ENCODE data around the gene EML6.

Gene EML6

DNA sequence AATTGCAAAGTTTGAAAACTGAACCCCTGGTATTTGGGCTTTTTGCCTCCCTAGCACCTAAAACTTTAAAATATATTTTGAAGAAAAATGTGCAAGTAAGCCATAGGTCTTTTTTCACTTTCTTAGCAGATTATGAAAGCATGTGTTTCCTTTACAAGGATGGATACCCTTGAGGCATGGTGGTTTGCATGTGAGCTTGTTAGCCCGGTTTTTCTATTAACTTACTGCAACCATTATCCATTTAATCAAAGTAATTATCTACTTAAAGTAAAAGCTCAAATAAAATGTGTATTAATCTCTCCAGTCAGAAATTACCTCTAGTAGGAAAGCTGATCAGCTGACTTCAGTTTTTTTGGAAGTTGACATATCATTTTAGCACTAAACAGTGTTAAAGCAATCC lies 140.6 kb downstream of the EML6 start:
- TF ChIP-seq FOXP2 (optimal IDR thresholded peaks at IDR 0.05; ENCODE audit: borderline replicate concordance, extremely low read depth, extremely low read length, insufficient read depth) (no peak), POLR2AphosphoS5 (IDR thresholded peaks at IDR 0.05; ENCODE audit: low read depth, low read length) (no peak)

DNA sequence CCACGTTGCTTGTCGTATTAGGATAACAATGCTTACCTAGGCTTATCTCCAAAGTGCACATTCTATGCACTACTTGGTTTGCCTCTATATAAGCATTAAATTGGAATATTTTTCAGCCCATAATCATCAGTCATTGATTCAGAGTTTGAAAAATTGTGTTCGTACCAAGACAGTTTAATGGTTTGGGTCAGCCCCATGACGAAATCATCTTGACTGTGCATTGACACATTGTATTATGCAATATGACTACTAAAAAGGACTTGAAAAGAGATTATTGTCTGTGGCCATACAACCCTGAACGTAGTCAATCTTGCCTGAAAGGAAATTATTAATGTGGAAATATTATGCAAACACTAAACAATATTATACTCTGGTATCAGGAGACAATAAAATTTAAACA lies 141.3 kb downstream of the EML6 start:
- TF ChIP-seq FOXP2 (optimal IDR thresholded peaks at IDR 0.05; ENCODE audit: borderline replicate concordance, extremely low read depth, extremely low read length, insufficient read depth) (no peak), POLR2AphosphoS5 (IDR thresholded peaks at IDR 0.05; ENCODE audit: low read depth, low read length) (no peak), TAF1 (IDR thresholded peaks at IDR 0.05; ENCODE audit: borderline replicate concordance, insufficient read depth, low read length) (no peak), SIN3A (IDR thresholded peaks at IDR 0.05; ENCODE audit: borderline replicate concordance, insufficient read depth, low read length) (no peak)
- TF ChIP-seq, protein P1, sequence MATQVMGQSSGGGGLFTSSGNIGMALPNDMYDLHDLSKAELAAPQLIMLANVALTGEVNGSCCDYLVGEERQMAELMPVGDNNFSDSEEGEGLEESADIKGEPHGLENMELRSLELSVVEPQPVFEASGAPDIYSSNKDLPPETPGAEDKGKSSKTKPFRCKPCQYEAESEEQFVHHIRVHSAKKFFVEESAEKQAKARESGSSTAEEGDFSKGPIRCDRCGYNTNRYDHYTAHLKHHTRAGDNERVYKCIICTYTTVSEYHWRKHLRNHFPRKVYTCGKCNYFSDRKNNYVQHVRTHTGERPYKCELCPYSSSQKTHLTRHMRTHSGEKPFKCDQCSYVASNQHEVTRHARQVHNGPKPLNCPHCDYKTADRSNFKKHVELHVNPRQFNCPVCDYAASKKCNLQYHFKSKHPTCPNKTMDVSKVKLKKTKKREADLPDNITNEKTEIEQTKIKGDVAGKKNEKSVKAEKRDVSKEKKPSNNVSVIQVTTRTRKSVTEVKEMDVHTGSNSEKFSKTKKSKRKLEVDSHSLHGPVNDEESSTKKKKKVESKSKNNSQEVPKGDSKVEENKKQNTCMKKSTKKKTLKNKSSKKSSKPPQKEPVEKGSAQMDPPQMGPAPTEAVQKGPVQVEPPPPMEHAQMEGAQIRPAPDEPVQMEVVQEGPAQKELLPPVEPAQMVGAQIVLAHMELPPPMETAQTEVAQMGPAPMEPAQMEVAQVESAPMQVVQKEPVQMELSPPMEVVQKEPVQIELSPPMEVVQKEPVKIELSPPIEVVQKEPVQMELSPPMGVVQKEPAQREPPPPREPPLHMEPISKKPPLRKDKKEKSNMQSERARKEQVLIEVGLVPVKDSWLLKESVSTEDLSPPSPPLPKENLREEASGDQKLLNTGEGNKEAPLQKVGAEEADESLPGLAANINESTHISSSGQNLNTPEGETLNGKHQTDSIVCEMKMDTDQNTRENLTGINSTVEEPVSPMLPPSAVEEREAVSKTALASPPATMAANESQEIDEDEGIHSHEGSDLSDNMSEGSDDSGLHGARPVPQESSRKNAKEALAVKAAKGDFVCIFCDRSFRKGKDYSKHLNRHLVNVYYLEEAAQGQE (IDR thresholded peaks at IDR 0.05; ENCODE audit: insufficient read depth in 1 of 2, low read depth in 2 of 2, low read length in 2 of 2) = no peak

DNA sequence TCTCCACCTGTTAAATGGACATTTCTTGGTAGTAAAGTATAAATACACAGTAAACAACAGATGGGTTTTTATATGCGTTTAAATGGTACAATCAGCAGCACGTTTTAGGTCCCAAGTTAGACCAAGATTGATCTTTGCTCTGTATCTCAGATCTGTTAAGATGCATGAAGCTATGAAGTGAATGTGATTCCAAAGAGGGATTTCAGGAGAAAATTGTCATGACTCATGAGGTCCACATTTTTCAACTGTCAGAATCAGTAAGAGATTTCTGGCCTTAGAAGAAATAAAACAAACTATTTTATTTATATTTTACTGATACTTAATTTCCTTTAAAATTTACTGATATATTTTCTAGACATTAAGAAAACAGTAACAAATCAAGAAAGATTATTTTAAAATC lies 142.7 kb downstream of the EML6 start:
- TF ChIP-seq, protein P1 (IDR thresholded peaks at IDR 0.05; ENCODE audit: insufficient read depth in 1 of 2, low read depth in 2 of 2, low read length in 2 of 2) = no peak
- no peak for TF ChIP-seq POLR2AphosphoS5 (IDR thresholded peaks at IDR 0.05; ENCODE audit: low read depth, low read length)
- no peak for TF ChIP-seq SIN3A (IDR thresholded peaks at IDR 0.05; ENCODE audit: borderline replicate concordance, insufficient read depth, low read length)
- TF ChIP-seq TAF1 (IDR thresholded peaks at IDR 0.05; ENCODE audit: borderline replicate concordance, insufficient read depth, low read length) = no peak
- no peak for TF ChIP-seq FOXP2 (optimal IDR thresholded peaks at IDR 0.05; ENCODE audit: borderline replicate concordance, extremely low read depth, extremely low read length, insufficient read depth)

DNA sequence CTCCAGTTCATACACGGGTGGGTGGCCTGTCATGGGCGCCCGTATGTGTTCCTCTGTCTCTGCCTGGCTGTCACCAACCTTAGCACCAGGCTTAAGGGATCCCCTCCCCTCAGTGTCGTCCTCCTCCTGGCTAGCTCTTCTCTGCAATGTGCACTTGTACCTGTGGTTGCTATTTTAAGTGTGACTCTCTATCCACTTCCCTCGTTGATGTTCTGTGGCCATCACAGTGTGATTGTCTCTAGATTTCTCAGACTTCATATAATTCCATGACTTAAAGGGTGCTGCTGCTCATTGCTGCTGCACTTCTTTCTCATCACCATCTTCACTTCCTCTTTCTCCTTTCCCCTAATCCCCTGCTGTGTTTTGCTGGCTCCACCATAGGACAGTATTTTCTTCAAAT lies 143.4 kb downstream of the EML6 start:
- no peak for TF ChIP-seq SIN3A (IDR thresholded peaks at IDR 0.05; ENCODE audit: borderline replicate concordance, insufficient read depth, low read length)
- TF ChIP-seq, protein P1 (IDR thresholded peaks at IDR 0.05; ENCODE audit: insufficient read depth in 1 of 2, low read depth in 2 of 2, low read length in 2 of 2) = no peak
- no peak for TF ChIP-seq FOXP2 (optimal IDR thresholded peaks at IDR 0.05; ENCODE audit: borderline replicate concordance, extremely low read depth, extremely low read length, insufficient read depth)
- no peak for TF ChIP-seq TAF1 (IDR thresholded peaks at IDR 0.05; ENCODE audit: borderline replicate concordance, insufficient read depth, low read length)
- TF ChIP-seq POLR2AphosphoS5 (IDR thresholded peaks at IDR 0.05; ENCODE audit: low read depth, low read length) = no peak

DNA sequence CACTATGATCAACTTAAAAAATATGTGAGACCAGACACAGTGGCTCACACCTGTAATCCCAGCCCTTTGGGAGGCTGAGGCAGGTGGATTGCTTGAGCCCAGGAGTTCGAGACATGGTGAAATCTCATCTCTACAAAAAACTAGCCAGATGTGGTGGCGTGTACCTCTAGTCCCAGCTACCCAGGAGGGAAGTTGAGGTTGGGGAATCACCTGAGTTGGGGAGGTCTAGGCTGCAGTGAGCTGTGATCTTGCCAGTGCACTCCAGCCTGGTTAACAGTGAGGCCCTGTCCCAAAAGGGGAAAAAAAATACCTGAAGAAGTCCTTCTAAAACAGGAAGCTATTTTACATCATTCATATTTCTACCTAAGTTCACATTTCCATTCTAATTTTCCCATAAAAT lies 144.0 kb downstream of the EML6 start:
- TF ChIP-seq FOXP2 (optimal IDR thresholded peaks at IDR 0.05; ENCODE audit: borderline replicate concordance, extremely low read depth, extremely low read length, insufficient read depth) (no peak), SIN3A (IDR thresholded peaks at IDR 0.05; ENCODE audit: borderline replicate concordance, insufficient read depth, low read length) (no peak), POLR2AphosphoS5 (IDR thresholded peaks at IDR 0.05; ENCODE audit: low read depth, low read length) (no peak), TAF1 (IDR thresholded peaks at IDR 0.05; ENCODE audit: borderline replicate concordance, insufficient read depth, low read length) (no peak)
- TF ChIP-seq, protein P1 (IDR thresholded peaks at IDR 0.05; ENCODE audit: insufficient read depth in 1 of 2, low read depth in 2 of 2, low read length in 2 of 2) = no peak
